ENCODE measurements around the gene SH3TC1.

DNA sequence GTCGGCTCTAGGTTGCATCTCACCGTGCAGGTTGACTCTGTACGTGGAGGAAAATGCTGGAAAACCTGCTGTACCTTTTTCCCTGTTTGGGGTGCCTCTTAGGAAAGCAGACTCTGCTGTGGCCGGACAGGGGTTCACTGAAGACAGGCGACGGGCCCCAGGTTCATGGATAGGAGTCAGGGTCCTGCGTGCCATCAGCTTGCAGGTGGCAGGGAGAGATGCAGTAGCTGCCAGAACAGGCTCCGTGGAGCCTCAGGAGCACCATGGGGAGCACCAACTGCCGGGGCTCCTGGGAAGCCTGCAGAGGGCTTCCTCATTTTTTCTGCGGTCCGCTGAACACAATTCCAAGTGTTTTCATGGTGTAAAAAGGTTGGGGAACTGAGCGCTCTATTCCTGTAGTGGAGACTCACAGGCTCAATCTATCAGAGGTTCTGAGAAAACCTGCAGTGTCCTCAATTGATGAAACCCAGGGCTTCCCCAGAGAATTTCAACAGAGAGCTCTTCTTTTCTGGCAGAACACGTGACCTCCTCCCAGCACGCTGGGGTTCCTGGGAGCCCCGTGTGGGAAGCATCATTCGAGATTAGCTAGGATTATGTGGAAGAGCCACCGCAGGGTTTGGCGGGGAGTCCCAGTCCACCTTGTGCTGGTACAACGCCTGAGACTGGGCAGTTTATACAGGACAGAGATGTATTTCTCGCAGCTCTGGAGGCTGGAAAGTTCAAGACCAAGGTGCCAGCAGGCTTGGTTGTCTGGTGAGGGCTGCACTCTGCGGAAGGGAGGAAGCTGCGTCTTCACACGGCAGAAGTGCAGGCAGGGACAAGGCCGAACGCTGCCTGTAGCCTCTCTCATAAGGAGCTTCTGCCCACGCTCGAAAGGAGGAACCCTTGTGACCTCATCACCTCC is 72.1 kb downstream of the SH3TC1 start:
- TF ChIP-seq, protein P1, sequence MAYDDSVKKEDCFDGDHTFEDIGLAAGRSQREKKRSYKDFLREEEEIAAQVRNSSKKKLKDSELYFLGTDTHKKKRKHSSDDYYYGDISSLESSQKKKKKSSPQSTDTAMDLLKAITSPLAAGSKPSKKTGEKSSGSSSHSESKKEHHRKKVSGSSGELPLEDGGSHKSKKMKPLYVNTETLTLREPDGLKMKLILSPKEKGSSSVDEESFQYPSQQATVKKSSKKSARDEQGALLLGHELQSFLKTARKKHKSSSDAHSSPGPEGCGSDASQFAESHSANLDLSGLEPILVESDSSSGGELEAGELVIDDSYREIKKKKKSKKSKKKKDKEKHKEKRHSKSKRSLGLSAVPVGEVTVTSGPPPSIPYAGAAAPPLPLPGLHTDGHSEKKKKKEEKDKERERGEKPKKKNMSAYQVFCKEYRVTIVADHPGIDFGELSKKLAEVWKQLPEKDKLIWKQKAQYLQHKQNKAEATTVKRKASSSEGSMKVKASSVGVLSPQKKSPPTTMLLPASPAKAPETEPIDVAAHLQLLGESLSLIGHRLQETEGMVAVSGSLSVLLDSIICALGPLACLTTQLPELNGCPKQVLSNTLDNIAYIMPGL (CRISPR knock-in tag; IDR thresholded peaks at IDR 0.05; ENCODE audit: borderline replicate concordance in 1 of 2, low read depth in 1 of 2), result no peak
- no peak for TF ChIP-seq FOXK1 (CRISPR knock-in tag; IDR thresholded peaks at IDR 0.05; ENCODE audit: borderline replicate concordance, low read depth)

Data from HepG2 (cell line).